Small intestine (tissue), 7 donors: ENCODE results near the gene TMPRSS3. TPM values are rescaled to one million over a fixed set of nuclear protein-coding genes. Genes with fewer than 3 reads are reported as not detected.
"Not testable (repeated sequence)": the region's sequence is repeated elsewhere in the genome, so short reads cannot be mapped to it uniquely, and the experiment has no call there.

Experiments used
- DNase-seq, 2 donors: peaks; one replicate each; pipeline versions ENCODE4 v3.0.0 to v3.0.0-alpha.2; 2013
- FAIRE-seq: peaks from 2 replicates; lab custom pipeline; 2012; peaks lifted over from hg19 to GRCh38; lab: Jason Lieb, UNC
- H3K27ac ChIP-seq, 3 donors: one replicate each; pipeline ENCODE4 v1.5.1; 2013; ENCODE audit warnings: low read length in 2 of 3, mild to moderate bottlenecking in 2 of 3, control low read depth in 1 of 3, inconsistent platforms in 1 of 3, low read depth in 1 of 3, moderate library complexity in 1 of 3
- H3K27me3 ChIP-seq, 3 donors: one replicate each; pipeline ENCODE4 v1.6.1; 2013; ENCODE audit warnings: low read length in 3 of 3, inconsistent platforms in 1 of 3; ENCODE audit not compliant: control insufficient read depth in 3 of 3, insufficient read depth in 3 of 3
- H3K36me3 ChIP-seq, 3 donors: one replicate each; pipeline ENCODE4 v1.6.1; 2013; ENCODE audit warnings: low read length in 3 of 3, inconsistent platforms in 1 of 3, low read depth in 1 of 3, mild to moderate bottlenecking in 1 of 3, moderate library complexity in 1 of 3; ENCODE audit not compliant: control insufficient read depth in 3 of 3, insufficient read depth in 2 of 3
- H3K4me1 ChIP-seq, 3 donors: one replicate each; pipeline ENCODE4 v1.6.1; 2013; ENCODE audit warnings: low read length in 2 of 3, inconsistent platforms in 1 of 3, low read depth in 1 of 3, mild to moderate bottlenecking in 1 of 3, moderate library complexity in 1 of 3; ENCODE audit not compliant: control insufficient read depth in 3 of 3, insufficient read depth in 2 of 3
- H3K4me3 ChIP-seq, 3 donors: one replicate each; pipeline ENCODE4 v1.5.1; 2013; ENCODE audit warnings: low read length in 3 of 3, control low read depth in 1 of 3, inconsistent platforms in 1 of 3, low read depth in 1 of 3, mild to moderate bottlenecking in 1 of 3, moderate library complexity in 1 of 3
- H3K9me3 ChIP-seq, 2 donors: one replicate each; pipeline ENCODE4 v1.6.1; 2013; ENCODE audit warnings: low read depth in 1 of 2, low read length in 1 of 2; ENCODE audit not compliant: control insufficient read depth in 2 of 2, insufficient read depth in 1 of 2
- WGBS, 3 donors: extraction: QIAGEN DNeasy Blood & Tissue Kit; methylation state at CpG; one replicate each; pipeline ENCODE4 v1.1.7; 2013; 5-methylcytosine and 5-hydroxymethylcytosine counted together
- polyA plus RNA-seq, 4 donors: library from polyadenylated mRNA; stranded (reverse) in 3 of 4; unstranded in 1 of 4; fragments of 200-250 nt in 3 of 4; fragments of 120-200 nt in 1 of 4; gene quantifications; one replicate each; pipeline versions ENCODE4 v1.2.1 to v1.2.3, GENCODE V29; 2013
- donor health status: healthy with polysubstance abuse.
- donor health status: control.
- donor health status: control.
- donor health status: Bipolar disorder and iron deficiency.
- donor health status: healthy.

The TMPRSS3 gene
- polyA plus RNA-seq, 4 donors, result 1.1 to 9.2 (median 2.6) TPM

DNA sequence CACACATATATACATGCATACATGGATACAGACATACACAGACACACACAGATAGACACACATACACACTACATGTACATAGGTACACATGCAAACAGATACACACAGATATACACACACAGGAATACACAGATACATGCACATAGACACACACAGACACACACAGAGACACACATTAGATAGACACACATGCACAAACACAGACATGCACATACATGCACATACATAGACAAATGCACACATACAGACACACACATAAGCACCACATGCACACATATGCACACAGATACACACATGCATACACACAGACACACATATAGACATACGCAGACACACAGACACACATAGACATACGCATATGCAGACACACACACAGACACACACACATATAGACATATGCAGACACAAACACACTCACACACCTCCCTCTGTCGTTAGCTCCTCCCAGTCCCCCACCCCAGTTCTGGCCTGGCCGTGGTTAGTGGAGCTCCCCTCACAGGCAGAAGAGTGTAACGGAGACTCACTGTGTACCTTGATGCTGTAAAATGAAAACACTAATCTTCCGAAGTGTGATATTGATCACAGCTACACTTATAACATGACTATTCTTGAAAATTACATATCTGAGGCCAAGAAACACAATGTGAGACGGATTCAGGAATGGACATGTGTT, 15.5 kb upstream of the TMPRSS3 start:
- H3K36me3 ChIP-seq, result no peaks in the 10 kb centered on the region
- no peaks in the 10 kb centered on the region for H3K9me3 ChIP-seq
- 50 to 60% (median 57%) methylated on average over 7 of the region's 7 CpGs for WGBS, 3 donors
- H3K4me3 ChIP-seq, result no peak overlapping the region
- FAIRE-seq, result no peak
- no peaks in the 10 kb centered on the region for H3K27me3 ChIP-seq
- H3K27ac ChIP-seq, result no peak overlapping the region
- DNase-seq, result no peak
- peaks cover 0 to 3% (median 0%) of the 10 kb centered on the region in 3 donors for H3K4me1 ChIP-seq

DNA sequence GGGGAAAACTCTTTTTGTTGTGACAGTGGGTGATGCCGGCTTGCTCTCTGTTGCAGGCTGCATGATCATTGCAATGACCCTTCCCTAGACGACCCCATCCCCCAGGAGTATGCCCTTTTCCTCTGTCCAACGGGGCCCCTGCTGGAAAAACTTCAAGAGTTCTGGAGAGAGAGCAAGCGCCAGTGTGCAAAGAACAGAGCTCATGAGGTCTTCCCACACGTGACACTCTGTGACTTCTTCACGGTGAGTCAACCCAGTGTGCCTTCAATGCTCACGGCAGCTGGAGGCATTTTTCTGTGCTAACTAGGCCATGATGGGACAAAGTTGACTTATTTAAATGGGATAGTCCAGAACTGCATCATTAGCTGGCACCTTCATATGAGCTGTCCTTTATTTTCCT, 13.5 kb upstream of the TMPRSS3 start:
- no peak overlapping the region for H3K4me3 ChIP-seq
- FAIRE-seq (no peak), DNase-seq (no peak)
- H3K4me1 ChIP-seq, result peaks cover 0 to 3% (median 0%) of the 10 kb centered on the region in 3 donors
- WGBS, 3 donors, result 76 to 77% (median 76%) methylated on average over 7 of the region's 7 CpGs
- H3K36me3 ChIP-seq, result no peaks in the 10 kb centered on the region
- H3K27ac ChIP-seq, result no peak overlapping the region
- no peaks in the 10 kb centered on the region for H3K27me3 ChIP-seq
- no peaks in the 10 kb centered on the region for H3K9me3 ChIP-seq

DNA sequence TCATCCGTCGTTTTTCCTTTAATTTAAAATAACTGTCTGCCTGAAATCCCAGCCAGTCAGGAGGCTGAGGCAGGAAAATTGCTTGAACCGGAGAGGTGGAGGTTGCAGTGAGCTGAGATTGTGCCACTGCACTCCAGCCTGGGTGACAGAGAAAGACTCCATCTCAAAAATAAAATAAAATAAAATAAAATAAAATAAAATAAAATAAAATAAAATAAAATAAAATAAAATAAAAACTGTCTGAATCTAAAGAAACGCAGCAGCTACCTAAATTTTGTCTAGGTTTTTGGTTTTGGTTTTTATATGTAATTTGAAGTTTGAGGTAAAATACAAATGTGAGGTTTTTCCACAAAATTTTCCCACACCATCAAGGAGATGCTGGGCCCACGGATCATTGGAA, 12.9 kb upstream of the TMPRSS3 start:
- not testable (repeated sequence) for H3K27me3 ChIP-seq, H3K27ac ChIP-seq, H3K9me3 ChIP-seq, H3K4me3 ChIP-seq, H3K36me3 ChIP-seq, H3K4me1 ChIP-seq, FAIRE-seq, DNase-seq
- 85 to 90% (median 90%) methylated on average over 5 of the region's 5 CpGs for WGBS, 3 donors

DNA sequence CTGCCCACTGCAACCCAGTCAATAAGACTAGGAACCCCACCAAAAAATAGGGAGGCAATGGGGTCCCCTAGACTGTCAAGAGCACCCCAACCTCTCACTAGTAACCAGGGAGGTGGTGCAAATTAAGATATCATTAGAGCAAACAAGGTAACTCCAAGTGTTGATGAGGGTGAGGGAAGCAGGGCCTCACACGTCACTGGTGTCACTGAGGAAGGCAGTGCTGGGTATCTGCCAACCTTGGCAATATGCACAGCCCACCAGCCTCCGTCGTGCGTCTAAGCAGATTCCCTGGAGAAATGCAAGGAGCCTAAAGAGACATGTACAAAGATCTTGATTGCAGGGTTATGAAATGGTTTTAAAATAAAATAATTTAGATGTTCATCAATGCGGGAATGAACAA, 11.6 kb upstream of the TMPRSS3 start:
- H3K4me3 ChIP-seq, result no peak overlapping the region
- 81 to 91% (median 88%) methylated on average over 5 of the region's 5 CpGs for whole genome bisulfite sequencing, 3 donors
- H3K4me1 ChIP-seq, result peaks cover 0 to 4% (median 3%) of the 10 kb centered on the region in 3 donors
- no peaks in the 10 kb centered on the region for H3K36me3 ChIP-seq
- no peaks in the 10 kb centered on the region for H3K27me3 ChIP-seq
- H3K9me3 ChIP-seq, result no peaks in the 10 kb centered on the region
- DNase-seq (no peak), FAIRE-seq (no peak)
- H3K27ac ChIP-seq, result peak overlapping the region in 1 of 3 donors; percentile 48

DNA sequence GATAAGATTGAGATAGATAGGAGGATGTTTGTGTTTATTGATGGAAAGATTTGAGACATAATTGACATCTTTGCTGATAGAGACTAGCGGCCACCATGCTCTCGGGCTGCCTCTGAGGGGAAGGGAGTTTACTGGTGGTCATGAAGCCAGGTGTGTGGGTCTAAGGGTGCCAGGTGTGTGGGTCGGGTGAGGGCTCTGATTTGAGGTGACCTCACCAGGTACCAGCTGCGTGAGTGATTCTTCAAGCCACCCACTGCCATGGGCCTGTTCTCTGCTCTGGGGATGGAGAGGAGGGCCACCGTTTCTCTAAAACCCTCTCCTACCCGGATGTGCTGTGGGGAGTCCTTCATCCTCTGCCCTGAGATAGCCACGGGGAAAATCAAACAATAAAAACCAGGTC, 11.0 kb upstream of the TMPRSS3 start:
- FAIRE-seq (no peak), DNase-seq (no peak)
- WGBS, 3 donors, result 63 to 79% (median 74%) methylated on average over 7 of the region's 7 CpGs
- Histone ChIP-seq H3K27me3 (no peaks in the 10 kb centered on the region), H3K9me3 (no peaks in the 10 kb centered on the region), H3K27ac (peak overlapping the region in 2 of 3 donors; percentile 17 to 48), H3K36me3 (no peaks in the 10 kb centered on the region), H3K4me3 (no peak overlapping the region), H3K4me1 (peaks cover 0 to 7% (median 3%) of the 10 kb centered on the region in 3 donors)

DNA sequence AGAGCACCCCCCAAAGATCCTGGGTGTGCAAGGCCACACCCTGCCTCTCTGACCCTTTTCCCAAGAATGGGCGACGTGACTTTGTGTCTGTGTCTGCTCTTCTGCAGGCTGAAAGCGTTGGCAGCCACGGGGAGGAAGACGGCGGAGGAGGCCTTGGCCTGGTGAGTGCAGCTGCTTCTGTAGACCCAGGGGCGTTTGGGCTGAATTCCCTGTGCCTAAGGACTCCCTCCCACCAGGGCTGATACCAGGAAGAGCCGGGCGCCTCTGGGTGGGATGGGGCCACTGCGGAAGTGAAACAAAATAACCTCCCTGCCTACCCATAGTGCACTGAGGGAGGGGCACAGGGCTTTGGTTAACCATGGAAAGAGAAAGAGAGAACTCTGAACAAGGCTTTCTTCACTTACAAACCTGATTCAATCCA, 10.4 kb upstream of the TMPRSS3 start:
- peaks cover 0 to 7% (median 3%) of the 10 kb centered on the region in 3 donors for H3K4me1 ChIP-seq
- 61 to 76% (median 75%) methylated on average over 10 of the region's 10 CpGs for WGBS, 3 donors
- FAIRE-seq, result no peak

DNA sequence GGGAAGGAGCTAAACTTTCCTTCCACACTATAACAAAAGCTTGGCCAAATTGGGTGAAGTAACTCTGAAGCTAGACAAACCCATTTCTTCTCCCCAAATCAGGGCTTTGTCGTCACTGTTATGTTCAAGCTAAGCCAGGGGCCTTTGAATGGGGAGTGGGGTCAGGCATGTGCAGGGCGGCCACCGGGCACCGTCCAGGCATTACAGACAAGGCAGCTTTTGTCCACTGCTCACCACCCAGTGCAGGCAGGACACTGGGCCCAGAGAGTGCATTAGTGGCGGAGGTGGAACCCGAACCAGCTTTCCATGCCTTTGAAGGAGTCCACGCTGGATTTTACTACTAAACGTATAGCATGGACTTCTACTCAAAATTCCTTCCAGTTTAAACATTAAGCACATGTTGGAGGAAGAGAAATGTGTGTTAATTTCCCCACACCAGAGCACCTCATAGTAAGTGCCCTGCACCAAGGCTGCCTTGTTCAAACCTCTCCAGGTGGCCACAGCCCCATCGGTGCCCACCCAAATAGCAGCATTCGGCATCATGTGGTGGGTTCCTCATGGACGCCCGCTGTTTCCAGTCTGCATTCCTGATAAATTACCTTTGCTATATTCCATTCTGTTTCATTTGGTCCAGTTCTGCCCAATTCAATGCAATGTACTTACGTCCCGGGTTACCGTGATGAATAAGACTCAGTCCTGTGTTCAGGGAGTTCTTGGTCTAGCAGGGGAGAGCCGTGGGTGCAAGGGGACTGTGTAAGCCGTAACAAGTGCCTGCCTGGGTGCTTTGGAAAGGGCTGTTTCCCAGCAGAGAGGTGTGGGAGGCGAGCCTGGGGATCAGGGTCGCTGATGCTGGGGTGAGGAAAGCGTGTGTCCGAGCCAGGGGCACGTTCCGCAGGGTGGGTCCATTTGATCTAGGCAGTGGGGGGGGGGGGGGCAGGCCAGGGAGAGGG, 9.5 kb upstream of the TMPRSS3 start:
- peak overlapping the region in 2 of 3 donors; percentile 50 to 63 for H3K27ac ChIP-seq
- FAIRE-seq, result no peak
- peak overlapping the region in 1 of 3 donors; percentile 38 for H3K4me3 ChIP-seq

More for the DNA sequence above, 10.4 kb upstream of the TMPRSS3 start:
- H3K9me3 ChIP-seq, result no peaks in the 10 kb centered on the region
- H3K27me3 ChIP-seq, result no peaks in the 10 kb centered on the region
- no peaks in the 10 kb centered on the region for H3K36me3 ChIP-seq
- H3K4me3 ChIP-seq, result peak overlapping the region in 1 of 3 donors; percentile 38
- H3K27ac ChIP-seq, result peak overlapping the region in 2 of 3 donors; percentile 41 to 63
- DNase-seq, result peak in 1 of 2 donors; percentile 42

DNA sequence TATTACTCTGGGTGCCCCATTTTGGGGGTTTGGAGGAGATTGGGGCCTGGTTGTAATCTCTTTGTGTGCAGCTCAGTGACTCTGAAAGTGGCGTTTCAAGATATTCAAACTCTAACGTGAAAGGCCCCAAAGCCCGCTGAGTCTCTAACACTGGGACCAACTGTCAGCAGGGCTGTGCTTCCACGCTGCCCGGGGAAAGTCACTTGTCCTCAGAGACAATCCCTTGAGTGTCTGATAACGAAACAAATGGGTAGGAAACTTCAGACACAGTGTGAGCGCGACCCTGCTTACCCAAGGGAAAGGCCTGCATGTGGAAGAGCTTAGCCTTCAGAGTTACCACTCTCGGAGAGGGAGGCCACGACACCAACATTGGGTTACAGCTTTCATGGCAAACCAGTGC, 8.7 kb upstream of the TMPRSS3 start:
- FAIRE-seq (no peak), DNase-seq (no peak)
- H3K36me3 ChIP-seq, result no peaks in the 10 kb centered on the region
- no peaks in the 10 kb centered on the region for H3K27me3 ChIP-seq
- 74 to 79% (median 79%) methylated on average over 10 of the region's 10 CpGs for WGBS, 3 donors
- no peaks in the 10 kb centered on the region for H3K9me3 ChIP-seq
- peak overlapping the region in 1 of 3 donors; percentile 38 for H3K4me3 ChIP-seq
- H3K4me1 ChIP-seq, result peaks cover 0 to 7% (median 3%) of the 10 kb centered on the region in 3 donors
- peak overlapping the region in 2 of 3 donors; percentile 50 to 55 for H3K27ac ChIP-seq

More for the DNA sequence above, 9.5 kb upstream of the TMPRSS3 start:
- Histone ChIP-seq H3K36me3 (no peaks in the 10 kb centered on the region), H3K4me1 (peaks cover 0 to 7% (median 3%) of the 10 kb centered on the region in 3 donors), H3K9me3 (no peaks in the 10 kb centered on the region), H3K27me3 (no peaks in the 10 kb centered on the region)
- DNase-seq, result no peak
- WGBS, 3 donors, result 75 to 86% (median 80%) methylated on average over 23 of the region's 23 CpGs
